Daoy (cell line): Measurements from ENCODE around the gene KLHL33. TPM values are rescaled to one million over a fixed set of nuclear protein-coding genes. Genes with fewer than 3 reads are reported as not detected.
A peak's percentile ranks its signal among the peaks of the same experiment; 100 is the strongest.

Source experiments
- DNase-seq: peaks from one replicate; pipeline ENCODE4 v3.0.0-alpha.2; 2015; ENCODE audit warnings: low read depth
- total RNA-seq: library from RNA; depleted of rRNA; stranded (reverse); fragments of >200 nt; shearing (Covaris generic); gene quantifications from 2 replicates; pipeline ENCODE4 v1.2.3, GENCODE V29; 2014

Gene KLHL33
- total RNA-seq, 1 experiment from 2014 or later, result not detected

DNA sequence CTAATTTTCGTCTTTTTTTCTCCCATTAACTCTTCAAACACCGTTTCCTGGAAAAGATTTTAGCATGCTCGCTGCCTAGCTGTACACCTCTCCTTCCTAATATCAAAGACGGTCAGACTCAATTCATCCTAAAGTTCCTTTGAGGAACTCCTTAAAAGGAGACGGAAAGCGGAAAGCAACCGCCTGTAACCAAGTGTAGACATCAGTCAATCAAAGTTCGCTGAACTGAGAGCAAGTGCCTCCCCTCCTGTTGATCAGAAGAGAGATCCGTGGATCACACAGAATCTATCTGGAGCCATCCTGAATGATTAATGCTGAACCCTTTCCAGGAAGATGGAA, 22.3 kb downstream of the KLHL33 start:
- DNase-seq, result no peak

DNA sequence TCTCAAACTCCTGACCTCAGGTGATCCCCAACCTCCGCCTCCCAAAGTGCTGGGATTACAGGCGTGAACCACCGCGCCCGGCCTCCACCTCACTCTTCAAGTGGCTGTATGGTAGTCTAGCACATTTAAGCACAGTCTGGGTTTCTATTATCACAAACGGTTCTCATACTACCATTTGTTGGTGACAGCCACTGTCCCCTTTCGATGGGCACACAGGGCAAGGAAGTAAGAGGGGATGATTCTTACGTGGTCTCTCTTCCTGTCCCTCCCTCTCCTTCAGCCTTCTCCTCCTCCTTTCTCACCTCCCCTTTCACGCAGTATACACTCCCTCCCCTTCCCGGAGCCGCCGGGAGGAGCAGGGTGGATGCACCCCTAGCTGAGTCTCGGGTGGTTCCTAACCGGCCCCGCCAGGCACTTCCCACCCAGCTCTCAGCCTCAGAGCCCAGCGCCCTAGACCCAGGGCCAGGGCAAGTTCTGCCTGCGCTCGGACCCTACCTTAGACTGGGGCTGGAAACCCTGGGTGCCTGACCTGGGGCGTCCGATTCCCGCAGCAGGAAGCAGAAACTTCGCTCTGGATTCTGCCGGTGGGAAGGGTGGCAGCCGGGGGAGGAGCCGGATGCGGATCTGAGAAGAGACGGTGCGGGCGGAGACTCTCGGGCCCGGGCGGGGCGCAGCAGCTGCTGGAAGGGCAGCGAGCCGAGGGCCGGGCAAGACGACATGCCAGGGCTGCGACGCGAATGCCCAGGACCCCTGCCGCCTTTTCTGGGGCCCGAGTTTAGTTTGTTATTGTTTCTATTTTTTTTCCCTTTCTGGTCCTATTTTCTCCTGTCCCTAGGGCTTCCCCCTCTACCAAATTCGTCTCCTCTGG, 22.9 kb downstream of the KLHL33 start, which contains the start of gene TEP1:
TSS of gene TEP1 (minus strand) at position 626 of the 868 bp plus-strand sequence. CDS start 5,062 bp downstream, outside the sequence.
- DNase-seq, result peak; percentile 93

DNA sequence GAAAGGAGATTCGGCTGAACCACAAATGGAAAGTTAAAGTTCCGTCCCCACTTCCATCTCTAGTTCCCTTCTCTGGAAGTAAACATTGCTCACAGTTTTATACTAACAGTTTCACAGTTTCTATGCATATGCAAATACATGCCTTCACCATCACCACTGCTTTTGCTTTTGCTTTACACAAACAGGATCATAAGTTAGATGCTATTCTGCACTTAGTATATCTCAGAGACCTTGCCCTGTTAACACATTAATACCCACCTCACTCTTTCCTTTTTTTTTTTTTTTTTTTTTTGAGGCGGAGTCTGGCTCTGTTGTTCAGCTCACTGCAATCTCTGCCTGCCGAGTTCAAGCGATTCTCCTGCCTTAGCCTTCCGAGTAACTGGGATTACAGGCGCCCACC, 23.6 kb downstream of the KLHL33 start:
- no peak for DNase-seq

DNA sequence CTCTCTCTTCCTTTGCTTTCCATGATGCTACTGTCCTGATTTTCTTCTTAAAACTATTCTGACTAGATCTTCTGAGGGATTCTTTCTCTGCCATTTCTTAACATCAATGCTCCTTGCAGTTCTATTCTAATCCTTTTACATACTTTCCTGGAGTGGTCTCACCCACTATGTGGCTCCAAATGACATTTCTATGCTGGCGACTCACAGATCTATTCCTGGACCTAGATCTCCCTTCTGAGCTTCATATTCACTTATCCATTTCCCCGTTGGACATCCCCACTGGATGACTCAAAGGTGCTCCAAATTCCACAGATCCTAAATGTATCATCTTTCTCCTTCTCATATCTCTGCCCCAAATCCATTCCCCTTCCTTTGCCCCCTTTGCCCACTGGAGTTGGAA, 26.7 kb downstream of the KLHL33 start:
- DNase-seq, result no peak

DNA sequence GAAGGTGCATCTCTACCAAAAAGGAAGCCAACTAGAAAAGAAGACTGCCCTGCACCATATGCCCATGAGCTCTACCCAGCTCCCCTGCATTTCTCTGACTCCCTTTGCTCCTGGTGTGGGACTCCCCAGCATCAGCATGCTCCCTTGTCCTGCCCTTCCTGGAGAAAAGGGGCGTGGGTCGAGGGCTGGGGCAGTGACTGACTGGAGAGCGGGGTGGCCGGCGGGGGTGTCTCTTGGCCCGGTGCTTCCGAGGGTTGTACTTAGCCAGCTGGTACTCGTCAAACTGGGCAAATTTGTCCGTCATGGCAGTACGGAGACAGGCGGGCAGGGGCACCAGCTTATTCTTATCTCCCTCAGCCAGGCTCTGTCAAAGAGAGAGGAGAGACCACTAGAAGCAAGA, 32.4 kb downstream of the KLHL33 start:
- DNase-seq, result no peak

DNA sequence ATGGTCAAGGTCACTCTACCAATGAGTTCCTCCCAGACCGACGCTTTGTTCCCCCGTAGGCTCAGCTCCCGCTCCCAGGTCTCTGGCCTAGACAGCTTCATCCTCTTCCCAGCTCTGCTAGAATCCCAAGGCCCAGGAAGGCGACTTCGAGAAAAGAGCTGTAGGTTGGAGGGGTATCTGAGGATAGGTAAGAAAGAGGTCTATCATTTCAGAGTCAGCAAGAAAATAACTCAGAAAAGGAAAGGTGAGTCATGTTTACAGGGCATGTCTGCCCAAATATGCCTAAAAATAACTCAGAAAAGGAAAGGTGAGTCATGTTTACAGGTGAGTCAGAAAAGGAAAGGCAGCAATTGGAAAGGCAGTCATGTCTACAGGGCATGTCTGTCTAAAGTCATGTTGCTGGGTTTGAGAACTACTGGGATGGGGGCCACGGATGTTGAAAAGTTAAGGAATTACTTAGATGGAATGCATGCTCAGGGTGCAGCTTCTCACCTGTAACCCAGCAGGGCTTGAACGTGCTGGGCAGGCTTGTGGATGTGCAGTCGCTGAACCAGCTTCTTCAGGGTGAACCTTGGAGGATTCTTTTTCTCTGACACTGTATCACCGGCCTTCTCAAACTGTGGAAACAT, 34.9 kb downstream of the KLHL33 start:
- DNase-seq, result peak; percentile 61

DNA sequence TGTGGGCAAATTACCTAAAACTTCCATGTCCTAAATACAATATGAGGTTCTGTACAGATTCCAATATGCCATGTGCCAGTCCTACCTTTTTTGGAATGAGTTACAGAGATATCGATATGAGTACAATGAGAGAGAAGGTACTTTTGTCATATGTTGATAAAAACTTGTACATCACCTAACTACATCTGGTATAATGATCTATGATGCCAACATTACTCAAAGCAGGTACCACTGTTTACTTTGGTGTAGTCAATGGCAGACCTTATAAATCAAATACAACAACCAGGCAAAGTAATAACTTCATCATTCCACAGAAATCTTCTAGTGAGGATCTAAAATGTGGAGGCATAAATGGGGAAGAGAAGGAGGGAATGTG, 35.4 kb downstream of the KLHL33 start:
- no peak for DNase-seq

DNA sequence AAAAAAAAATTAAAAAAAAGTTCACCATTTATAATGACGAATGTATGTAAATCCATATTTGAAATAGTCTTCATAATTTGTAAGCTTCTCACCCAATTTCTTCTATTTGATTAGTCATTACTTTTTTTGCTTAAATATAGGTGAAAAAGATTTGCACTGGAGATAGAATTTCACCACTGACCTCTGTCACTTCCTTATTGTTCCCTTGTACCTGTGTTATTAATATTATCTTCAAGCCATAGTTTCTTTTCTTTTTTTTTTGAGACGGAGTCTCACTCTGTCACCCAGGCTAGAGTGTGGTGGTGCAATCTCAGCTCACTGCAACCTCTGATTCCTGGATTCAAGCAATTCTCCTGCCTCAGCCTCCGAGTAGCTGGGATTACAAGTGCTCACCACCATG, 38.5 kb downstream of the KLHL33 start:
- DNase-seq, result no peak

DNA sequence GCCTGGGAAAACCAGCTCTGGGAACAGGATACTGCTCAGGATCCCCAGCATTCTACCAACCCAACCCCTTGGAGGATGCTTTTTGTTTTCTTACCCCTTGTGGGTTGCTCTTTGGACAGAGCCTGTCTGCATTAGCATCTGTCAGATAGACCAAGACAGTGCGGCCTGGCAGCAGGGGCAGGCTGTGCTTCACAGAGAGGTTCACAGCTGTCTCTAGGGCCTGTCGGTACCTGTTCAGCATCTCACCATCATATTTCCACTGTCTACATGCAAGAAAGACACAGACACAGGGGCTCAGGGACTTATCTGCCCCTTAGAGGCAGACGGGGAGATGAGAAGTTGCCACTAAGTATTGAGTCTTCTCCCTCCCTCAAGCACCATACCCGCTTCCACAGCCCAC, 44.5 kb downstream of the KLHL33 start:
- DNase-seq, result no peak

DNA sequence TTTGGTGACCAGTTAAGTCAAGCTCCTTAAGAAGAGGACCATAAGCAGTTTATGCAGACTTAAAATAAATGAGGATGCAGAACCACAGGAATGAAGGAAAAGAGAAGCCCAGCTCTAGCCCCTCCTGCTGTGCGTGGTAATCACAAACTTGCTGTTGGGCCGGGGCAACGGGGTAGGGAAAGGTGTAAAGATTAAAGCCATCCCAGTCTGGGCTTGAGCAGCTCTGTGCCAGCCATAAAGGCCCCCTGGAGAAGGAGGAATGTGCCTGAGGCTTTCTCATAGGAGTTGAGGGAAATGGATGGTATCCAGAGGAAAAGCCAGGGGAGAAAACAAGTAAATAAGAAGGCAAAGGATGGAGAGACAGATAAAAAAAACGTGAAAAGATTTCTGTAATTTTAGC, 47.8 kb downstream of the KLHL33 start:
- DNase-seq, result no peak

DNA sequence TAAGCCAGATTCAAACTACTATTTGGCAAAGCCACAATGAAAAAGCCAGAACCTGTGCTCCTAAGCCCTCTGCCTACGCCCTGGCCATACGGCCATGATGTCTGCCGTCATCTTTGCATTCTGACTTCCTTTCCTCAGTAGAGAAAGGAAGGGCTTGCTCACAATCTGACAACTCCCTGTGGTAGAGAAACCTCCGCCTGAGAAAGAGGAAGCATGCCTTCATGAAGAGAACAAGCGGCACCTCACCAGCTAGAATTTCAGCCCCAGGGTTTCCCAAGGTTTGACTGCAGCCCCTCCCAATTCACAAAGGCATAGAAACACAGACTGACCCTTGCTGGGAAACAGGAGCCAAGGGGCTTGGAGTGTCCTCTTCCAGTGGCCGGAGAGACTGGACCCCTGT, 48.4 kb downstream of the KLHL33 start:
- DNase-seq, result no peak

DNA sequence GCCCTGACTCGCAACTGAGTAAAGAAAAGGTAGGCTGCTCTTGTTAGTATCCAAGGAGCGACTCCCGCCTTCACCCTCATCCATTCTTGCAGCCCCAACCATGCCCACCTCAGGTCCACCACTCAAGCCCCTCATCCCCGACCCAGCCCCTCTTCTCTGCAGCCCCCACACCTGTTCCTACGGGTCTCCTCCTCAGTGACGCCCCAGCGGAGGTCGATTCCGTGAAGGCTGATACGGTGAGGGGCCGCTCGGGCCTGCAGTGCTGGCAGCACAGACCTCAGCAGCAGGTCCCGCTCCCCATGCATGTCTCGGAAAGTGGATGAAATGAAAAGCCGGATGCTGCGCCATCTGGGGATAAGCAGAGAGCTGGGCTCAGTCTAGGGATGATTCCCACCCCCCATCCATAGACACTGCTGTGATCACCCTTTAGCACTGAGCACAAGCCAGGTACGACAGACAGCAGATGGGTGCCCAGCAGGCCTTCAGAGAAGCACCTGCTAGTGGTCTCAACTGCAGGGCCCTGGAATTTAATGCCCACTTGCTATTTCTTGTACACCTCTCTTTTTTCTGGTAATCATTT, 49.6 kb downstream of the KLHL33 start:
- DNase-seq, result no peak

DNA sequence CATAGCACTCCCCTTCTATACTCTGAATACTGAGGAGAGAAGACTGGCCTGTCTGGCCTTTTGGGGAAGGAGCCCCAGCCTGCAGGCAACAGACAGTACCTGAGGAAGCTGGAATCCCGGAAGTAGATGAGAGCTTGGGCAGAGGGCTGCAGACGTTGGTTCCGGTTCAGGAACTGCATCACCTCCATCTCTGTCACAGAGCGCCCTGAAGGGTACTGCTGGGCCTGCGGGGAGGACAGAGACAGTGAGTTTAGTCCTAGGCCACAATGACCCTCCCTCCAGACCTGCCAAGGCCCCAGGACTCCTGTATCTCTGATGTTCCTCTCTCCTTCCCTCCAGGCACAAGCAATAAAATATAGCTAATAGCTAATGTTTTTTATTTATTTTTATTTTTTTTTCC, 51.1 kb downstream of the KLHL33 start:
- no peak for DNase-seq

DNA sequence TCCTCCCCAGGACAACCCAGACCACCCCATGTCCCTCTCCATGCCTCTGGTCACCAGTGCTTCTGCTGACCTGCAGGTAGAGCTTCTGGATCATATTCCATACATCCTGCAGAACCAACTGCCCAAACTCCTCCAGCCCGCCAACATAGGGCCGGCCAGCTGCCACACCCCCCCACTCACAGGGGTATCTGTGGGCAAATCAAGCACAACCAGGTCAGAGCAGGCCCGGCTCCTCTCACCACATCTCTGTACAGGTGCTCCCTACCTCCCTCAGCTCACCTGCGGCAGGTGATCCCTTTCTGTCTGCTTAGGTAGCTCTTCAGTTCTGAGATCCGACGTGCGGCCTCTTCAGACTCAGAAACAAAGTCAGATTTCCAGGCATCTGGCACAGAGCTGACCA, 51.6 kb downstream of the KLHL33 start:
- DNase-seq, result no peak

DNA sequence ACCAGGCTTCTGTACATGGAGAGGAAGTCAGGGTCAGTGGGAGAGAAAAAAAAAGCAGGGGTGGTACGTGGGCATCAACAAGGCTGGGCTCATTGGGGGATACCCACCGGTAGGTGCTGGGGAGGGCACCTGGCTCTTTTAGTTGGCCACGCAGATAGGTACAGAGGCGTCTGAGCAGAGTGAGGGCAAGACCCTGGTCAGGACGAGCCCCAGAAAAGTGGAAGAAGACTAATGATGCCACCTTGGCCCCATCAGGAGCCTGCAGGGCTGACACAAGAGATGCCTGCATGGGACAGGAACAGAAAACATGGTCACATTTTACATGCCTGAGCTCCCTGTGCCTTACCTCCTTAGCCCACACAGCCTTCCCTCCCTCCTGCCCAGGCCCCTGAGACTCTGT, 52.3 kb downstream of the KLHL33 start:
- no peak for DNase-seq

DNA sequence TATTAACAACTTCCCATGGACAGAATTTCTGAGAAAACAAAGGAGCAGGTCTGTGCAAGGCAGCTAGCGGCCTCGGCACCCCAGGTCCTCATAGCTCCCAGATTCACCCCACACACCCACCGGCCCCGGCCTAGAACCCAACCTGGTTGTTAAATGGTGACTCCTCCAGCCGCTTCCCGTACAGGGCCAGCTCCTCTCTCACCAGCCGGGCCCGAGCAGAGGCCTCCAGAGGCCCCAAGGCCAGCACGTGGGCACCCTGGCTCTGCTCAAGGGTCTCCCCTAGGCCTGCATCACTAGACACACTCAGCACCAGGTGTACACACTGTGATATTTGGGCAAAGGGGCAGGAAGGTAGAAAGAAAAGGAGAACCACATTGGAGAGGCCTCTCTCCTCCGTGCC, 52.9 kb downstream of the KLHL33 start:
- DNase-seq, result no peak

DNA sequence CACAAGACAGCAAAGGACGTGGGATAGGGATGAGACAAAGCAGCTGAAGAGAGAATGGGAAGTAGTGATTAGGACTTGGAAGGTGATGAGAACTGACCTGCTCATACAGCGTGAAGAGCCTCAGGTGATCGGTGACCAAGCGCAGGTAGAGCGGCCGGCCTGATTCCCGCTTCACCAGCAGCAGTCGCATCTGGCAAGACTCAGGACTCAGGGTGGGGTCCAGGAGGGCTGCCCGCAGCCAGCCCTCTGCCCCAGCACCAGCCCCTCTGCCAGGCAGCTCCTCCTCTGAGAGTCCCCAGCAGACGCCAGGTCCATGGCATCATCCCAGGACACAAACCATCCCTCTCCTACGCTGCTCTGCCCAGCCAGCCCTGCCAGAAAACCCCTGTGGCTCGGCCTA, 53.4 kb downstream of the KLHL33 start:
- no peak for DNase-seq

DNA sequence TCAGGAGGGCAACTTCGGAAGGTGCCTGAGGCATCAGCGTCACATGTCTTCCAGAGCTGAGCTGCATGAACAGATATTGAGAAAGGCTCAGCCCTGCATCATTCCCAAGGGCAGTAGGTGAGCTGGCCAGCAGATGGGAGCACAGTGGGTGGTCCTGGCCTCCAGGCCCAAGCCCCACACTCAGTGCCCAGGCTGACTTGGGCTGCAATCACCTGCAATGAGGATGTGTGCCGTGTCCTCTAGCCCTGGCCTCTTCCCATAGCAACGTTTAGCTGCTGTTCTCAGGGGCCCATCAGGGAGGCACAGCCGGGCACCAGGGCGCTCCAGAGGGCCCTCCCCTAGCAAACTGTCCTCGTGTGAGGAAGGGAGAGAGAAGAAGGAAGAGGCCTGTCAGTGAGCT, 54.6 kb downstream of the KLHL33 start:
- no peak for DNase-seq

DNA sequence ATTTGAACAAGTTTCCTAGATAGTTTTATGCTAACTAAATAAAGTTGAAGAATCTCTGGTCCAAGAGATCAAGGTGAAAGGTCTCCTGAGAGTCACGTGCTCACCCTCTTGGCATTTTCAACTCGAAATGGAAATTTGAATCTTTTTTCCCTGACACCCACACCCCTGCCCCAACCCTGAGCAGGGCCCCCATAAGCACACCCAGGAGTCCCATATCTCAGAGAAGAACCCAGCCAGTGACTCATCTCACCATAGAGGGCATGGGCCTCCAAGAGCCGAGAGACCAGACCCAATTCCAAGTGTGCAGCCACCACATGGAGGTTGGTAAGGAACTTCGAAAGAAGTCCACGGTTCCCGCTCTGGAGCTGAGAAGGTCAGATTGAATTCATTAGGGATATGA, 55.3 kb downstream of the KLHL33 start:
- DNase-seq, result no peak

DNA sequence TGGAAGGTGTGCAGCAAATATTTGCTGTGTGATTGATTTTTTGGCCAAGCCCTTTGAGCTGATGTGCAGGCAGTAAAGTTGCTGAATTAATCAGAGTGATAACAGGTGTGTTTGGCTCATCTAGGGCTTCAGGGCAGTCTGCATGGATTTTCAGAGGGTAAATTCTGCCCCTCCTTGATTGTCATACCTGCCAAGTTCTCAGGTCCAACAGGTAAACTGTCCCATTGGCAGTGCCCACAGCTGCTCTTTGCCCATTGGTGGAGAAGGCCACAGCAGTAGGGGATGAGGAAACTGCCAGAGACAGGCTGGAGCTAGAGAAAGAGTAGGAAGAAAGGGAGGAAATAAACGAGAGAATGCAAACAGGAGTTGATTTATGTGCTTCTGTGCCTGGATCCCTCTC, 56.2 kb downstream of the KLHL33 start:
- DNase-seq, result no peak

DNA sequence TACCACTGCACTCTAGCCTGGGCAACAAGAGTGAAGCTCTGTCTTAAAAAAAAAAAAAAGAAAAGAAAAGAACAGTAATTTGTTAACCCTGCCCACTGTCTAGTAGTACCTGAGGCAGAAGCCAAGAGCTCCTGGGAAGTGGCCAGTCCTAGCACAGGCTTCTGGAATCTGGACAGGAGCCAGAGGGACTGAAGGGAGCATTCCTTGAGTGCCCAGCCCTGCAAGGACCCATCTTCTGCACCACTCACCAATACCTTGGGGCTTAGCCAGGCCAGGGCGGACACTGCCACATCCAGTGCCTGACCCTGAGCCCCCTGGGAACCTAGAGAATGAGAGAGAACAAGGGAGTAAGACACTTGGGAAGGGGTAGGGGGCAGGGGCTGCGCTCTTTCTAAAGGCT, 58.8 kb downstream of the KLHL33 start:
- no peak for DNase-seq

DNA sequence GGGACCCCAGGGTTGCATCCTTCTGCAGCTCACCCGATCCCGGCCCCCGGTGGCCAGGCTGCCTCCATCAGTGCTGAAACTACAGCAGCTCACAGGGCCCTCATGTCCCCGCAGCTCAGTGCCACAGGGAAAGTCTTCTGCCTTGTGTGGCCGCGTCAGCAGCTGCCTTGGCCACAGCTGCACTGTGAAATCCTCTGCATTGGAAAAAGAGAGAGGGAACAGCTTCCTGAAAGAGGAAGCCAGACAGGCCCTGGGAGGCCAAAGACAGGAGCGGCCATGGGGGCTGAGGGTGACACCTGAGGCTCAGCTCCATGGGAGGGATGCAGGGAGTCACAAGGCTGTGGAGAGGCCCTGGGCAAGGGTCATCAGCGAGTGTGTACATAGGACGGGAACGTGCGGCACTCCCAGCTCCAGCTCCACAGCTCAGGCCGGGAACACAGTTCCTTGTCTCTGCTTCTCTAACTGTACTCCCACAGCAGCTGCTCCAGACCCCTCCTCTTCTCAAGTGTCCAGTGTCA, 59.8 kb downstream of the KLHL33 start:
- DNase-seq, result no peak
